GM23248 (cell line): Measurements from ENCODE around the gene PIEZO2.

Source experiments
- EZH2 ChIP-seq: fragments of 200-600 bp; sonication (generic); IDR thresholded peaks from 2 replicates; pipeline ENCODE4 v1.6.1; 2018; ENCODE audit warnings: antibody characterized with exemption, mild to moderate bottlenecking; ENCODE audit not compliant: insufficient read depth, poor library complexity, severe bottlenecking
- EZH2phosphoT487 ChIP-seq: fragments of 200-600 bp; sonication (generic); IDR thresholded peaks from 2 replicates; pipeline ENCODE4 v1.6.1; 2018; ENCODE audit warnings: antibody characterized with exemption, moderate library complexity, mild to moderate bottlenecking, low read depth; ENCODE audit not compliant: insufficient read depth

DNA sequence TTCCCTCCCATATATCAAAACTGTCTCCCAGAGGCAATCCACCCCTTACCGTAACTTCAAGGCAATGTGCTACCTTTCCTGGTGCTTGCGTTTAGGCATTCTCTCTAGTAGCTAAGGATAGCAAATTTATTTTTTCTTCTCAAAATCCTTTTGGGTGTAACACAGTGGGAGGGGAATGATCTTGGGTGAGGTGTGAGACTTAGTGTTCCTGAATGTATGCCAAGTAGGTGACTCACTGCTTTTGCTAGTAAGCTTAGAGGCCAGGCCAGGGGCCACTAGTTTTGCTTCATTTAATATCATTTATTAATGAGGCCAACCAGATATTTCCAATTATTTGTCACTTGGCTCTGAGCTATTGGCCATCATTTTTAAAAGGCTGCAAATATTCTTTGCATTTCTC lies 488.1 kb downstream of the PIEZO2 start:
- TF ChIP-seq EZH2 (no peak), EZH2phosphoT487 (no peak)
